Gastroesophageal sphincter (tissue), 4 donors: ENCODE measurements around the gene FAM219A. TPM values are rescaled to one million over a fixed set of nuclear protein-coding genes. Genes with fewer than 3 reads are reported as not detected.

ENCODE experiments used
- ATAC-seq: fragments of 150-250 bp; one replicate; pipeline ENCODE4 v1.9.1; 2016; ENCODE audit warnings: mild to moderate bottlenecking, moderate library complexity
- H3K27ac ChIP-seq, 4 donors: fragments of 200-600 bp; sonication (generic) in 3 of 4; 1 replicate in 3 of 4; 2 replicates in 1 of 4; pipeline ENCODE4 v1.5.1; 2016 to 2019
- H3K27me3 ChIP-seq: fragments of 200-600 bp; sonication (generic); one replicate; pipeline ENCODE4 v1.5.1; 2019
- H3K36me3 ChIP-seq, 2 donors: fragments of 200-600 bp; sonication (generic); one replicate each; pipeline ENCODE4 v1.5.1; 2019; ENCODE audit warnings: control low read depth in 1 of 2
- H3K4me1 ChIP-seq, 3 donors: fragments of 200-600 bp; sonication (generic); 1 replicate in 2 of 3; 2 replicates in 1 of 3; pipeline ENCODE4 v1.5.1; 2016 to 2019; ENCODE audit warnings: control low read depth in 2 of 3
- H3K4me3 ChIP-seq, 2 donors: fragments of 200-600 bp; sonication (generic); one replicate each; pipeline ENCODE4 v1.5.1; 2019; ENCODE audit warnings: mild to moderate bottlenecking in 1 of 2, moderate library complexity in 1 of 2
- H3K9me3 ChIP-seq, 3 donors: fragments of 200-600 bp; sonication (generic); one replicate each; pipeline ENCODE4 v1.5.1; 2017 to 2019; ENCODE audit warnings: control low read depth in 2 of 3
- CTCF ChIP-seq, 4 experiments: fragments of 200-600 bp in 2 of 4; fragments of 450-650 bp in 2 of 4; sonication (generic) in 1 of 4; IDR thresholded peaks; one replicate each; pipeline ENCODE4 v1.5.1; 2017 to 2019; ENCODE audit warnings: antibody characterized with exemption in 4 of 4, mild to moderate bottlenecking in 2 of 4, moderate library complexity in 2 of 4
- EP300 ChIP-seq: sonication (generic); formaldehyde crosslinking; IDR thresholded peaks from one replicate; pipeline ENCODE4 v1.6.1; 2017; ENCODE audit warnings: antibody characterized with exemption, mild to moderate bottlenecking
- POLR2A ChIP-seq, 2 donors: fragments of 450-650 bp; IDR thresholded peaks; one replicate each; pipeline ENCODE4 v1.6.1; 2017; ENCODE audit warnings: antibody characterized with exemption in 2 of 2, mild to moderate bottlenecking in 2 of 2, moderate library complexity in 1 of 2
- POLR2AphosphoS5 ChIP-seq: sonication (generic); formaldehyde crosslinking; IDR thresholded peaks from one replicate; pipeline ENCODE4 v1.6.1; 2017; ENCODE audit warnings: antibody characterized with exemption
- WGBS, 2 donors: methylation state at CpG; one replicate each; pipeline ENCODE4 v1.1.5; 2018; ENCODE audit warnings: low coverage in 1 of 2; 5-methylcytosine and 5-hydroxymethylcytosine counted together
- total RNA-seq, 4 donors: library from RNA; depleted of rRNA; stranded (reverse); fragments of >200 nt; gene quantifications; one replicate each; pipeline ENCODE4 v1.1.0, GENCODE V29; 2016

Gene FAM219A
- total RNA-seq, 4 donors from 2014 or later = 11.2 to 18.4 (median 13.4) TPM

DNA sequence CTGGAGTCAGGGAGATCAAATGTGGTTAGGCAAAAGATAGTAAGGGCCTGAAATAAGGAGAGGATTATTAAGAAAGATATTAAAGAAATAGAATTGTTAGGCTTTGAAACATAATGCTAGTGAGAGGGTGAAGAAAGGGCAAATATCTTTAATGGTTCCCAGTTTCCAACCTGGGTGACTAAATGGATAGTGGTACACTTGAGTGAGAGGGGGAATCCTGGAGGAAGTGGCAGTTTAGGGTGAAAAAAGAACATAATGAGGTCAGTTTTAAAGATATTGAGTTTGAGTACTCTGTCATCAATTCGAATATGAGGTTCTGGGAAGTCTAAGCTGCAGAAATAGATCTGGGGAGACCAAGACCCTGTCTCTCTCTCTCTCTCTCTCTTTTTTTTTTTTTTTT is 19.2 kb upstream of the FAM219A start:
- Histone ChIP-seq H3K36me3 (no peaks in the 10 kb centered on the region), H3K9me3 (no peaks in the 10 kb centered on the region), H3K4me3 (no peak overlapping the region), H3K4me1 (no peaks in the 10 kb centered on the region), H3K27ac (no peak overlapping the region), H3K27me3 (peaks cover 6% of the 10 kb centered on the region)
- ATAC-seq = no peak
- TF ChIP-seq CTCF (IDR thresholded peaks at IDR 0.05) = no peak
- no peak for TF ChIP-seq POLR2A (IDR thresholded peaks at IDR 0.05)
- TF ChIP-seq POLR2AphosphoS5 = no peak
- no peak for TF ChIP-seq EP300
- 75% methylated on average over 1 of the region's 1 CpG for WGBS, 2 donors

DNA sequence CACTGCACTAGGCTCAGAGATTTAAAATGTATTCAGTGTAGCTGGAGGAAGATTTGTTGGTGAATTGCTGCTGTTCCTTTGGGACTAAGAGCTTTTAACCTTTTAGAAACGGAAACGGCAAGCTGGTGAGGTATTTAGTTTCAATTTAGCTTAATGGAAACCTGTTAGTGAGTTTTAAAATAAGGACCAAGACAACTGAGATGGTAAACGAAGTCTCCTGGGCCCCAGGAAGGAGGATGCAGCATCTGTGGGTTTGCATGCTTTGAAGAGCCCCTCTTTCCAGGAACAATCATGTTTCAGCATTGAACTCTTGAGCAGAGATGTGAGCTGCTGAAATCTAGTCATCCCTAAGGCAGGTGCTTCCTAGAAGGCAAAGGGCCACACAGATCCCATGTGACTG is 16.7 kb upstream of the FAM219A start:
- no peaks in the 10 kb centered on the region for H3K36me3 ChIP-seq
- no peak overlapping the region for H3K27ac ChIP-seq
- 50 to 54% methylated on average over 2 to 3 of the region's 3 CpGs for WGBS, 2 donors
- H3K9me3 ChIP-seq = no peaks in the 10 kb centered on the region
- H3K4me3 ChIP-seq = no peak overlapping the region
- TF ChIP-seq POLR2AphosphoS5 (no peak), CTCF (IDR thresholded peaks at IDR 0.05) (no peak), POLR2A (IDR thresholded peaks at IDR 0.05) (no peak), EP300 (no peak)
- peaks cover 6% of the 10 kb centered on the region for H3K27me3 ChIP-seq
- ATAC-seq = no peak
- no peaks in the 10 kb centered on the region for H3K4me1 ChIP-seq

DNA sequence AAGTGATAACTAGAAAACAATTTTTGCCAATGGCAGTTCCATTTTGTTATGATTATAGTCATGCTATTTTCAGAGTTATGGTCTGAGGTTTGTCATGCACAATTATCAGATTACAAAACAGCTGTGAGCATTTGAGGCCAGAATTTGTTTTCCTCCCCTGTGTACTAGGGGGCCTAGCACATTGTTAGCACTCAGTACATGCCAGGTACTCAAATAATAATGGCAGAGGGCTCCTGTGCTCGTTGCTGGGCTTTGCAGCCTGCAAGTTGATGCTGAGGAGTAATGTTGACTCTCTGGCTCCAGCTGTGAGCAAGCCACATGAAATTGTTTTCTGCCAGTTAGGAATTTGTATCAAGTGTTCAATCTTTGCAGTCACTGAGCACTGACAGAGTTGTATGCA is 7.1 kb upstream of the FAM219A start:
- Histone ChIP-seq H3K4me1 (peaks cover 0 to 6% (median 0%) of the 10 kb centered on the region in 3 donors), H3K4me3 (no peak overlapping the region), H3K27me3 (no peaks in the 10 kb centered on the region), H3K9me3 (no peaks in the 10 kb centered on the region), H3K36me3 (no peaks in the 10 kb centered on the region), H3K27ac (no peak overlapping the region)
- WGBS, 2 donors = 0% methylated on average over 1 of the region's 1 CpG; no CpG with 5 or more reads in 1 of the 2 donors
- ATAC-seq = no peak
- no peak for TF ChIP-seq POLR2AphosphoS5
- TF ChIP-seq EP300 = no peak
- no peak for TF ChIP-seq POLR2A (IDR thresholded peaks at IDR 0.05)
- no peak for TF ChIP-seq CTCF (IDR thresholded peaks at IDR 0.05)

- no peak for TF ChIP-seq CTCF (IDR thresholded peaks at IDR 0.05)
- H3K27ac ChIP-seq = no peak overlapping the region
- no peaks in the 10 kb centered on the region for H3K9me3 ChIP-seq
- no peak overlapping the region for H3K4me3 ChIP-seq
- ATAC-seq = no peak
- WGBS, 2 donors = 67% methylated on average over 1 to 2 of the region's 2 CpGs
- no peaks in the 10 kb centered on the region for H3K27me3 ChIP-seq
- H3K4me1 ChIP-seq = peaks cover 0 to 6% (median 0%) of the 10 kb centered on the region in 3 donors
- no peaks in the 10 kb centered on the region for H3K36me3 ChIP-seq
These were observed 6.2 kb upstream of the FAM219A start for GRCh38 chr9:34464571-34464970.

DNA sequence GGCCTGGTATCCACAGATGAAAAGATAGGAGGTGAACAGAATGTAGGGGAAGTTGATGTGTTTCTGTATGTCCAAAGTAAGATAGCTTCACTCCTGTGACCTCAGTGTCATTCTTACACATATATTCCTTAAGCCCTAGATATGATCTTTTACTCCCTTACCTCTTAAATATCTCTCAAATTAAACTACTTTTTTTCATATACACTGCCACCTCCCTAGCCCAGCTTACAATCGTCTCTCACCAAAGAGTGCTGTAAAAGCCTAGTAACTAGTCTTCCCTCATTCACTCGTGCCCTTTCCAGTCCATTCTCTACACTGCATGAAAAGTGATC is 5.5 kb upstream of the FAM219A start:
- no peaks in the 10 kb centered on the region for H3K9me3 ChIP-seq
- no peak for ATAC-seq
- peaks cover 0 to 8% (median 0%) of the 10 kb centered on the region in 3 donors for H3K4me1 ChIP-seq
- TF ChIP-seq CTCF (IDR thresholded peaks at IDR 0.05) = no peak
- TF ChIP-seq POLR2AphosphoS5 = no peak
- no peak for TF ChIP-seq EP300
- TF ChIP-seq POLR2A (IDR thresholded peaks at IDR 0.05) = no peak
- no peak overlapping the region for H3K27ac ChIP-seq
- no peak overlapping the region for H3K4me3 ChIP-seq
- WGBS, 2 donors = 74 to 75% methylated on average over 2 of the region's 2 CpGs
- no peaks in the 10 kb centered on the region for H3K36me3 ChIP-seq
- no peaks in the 10 kb centered on the region for H3K27me3 ChIP-seq
